HG03565 (cell line): ENCODE data around the gene CFAP410.
"Not testable (repeated sequence)": the region's sequence is repeated elsewhere in the genome, so short reads cannot be mapped to it uniquely, and the experiment has no call there.

Experiments
- ATAC-seq: cut with Tn5 transposase; IDR thresholded peaks from one replicate; pipeline ENCODE4 v1.9.1; 2021; ENCODE audit warnings: mild to moderate bottlenecking, moderate library complexity; ENCODE audit not compliant: unreplicated experiment

The CFAP410 gene

DNA sequence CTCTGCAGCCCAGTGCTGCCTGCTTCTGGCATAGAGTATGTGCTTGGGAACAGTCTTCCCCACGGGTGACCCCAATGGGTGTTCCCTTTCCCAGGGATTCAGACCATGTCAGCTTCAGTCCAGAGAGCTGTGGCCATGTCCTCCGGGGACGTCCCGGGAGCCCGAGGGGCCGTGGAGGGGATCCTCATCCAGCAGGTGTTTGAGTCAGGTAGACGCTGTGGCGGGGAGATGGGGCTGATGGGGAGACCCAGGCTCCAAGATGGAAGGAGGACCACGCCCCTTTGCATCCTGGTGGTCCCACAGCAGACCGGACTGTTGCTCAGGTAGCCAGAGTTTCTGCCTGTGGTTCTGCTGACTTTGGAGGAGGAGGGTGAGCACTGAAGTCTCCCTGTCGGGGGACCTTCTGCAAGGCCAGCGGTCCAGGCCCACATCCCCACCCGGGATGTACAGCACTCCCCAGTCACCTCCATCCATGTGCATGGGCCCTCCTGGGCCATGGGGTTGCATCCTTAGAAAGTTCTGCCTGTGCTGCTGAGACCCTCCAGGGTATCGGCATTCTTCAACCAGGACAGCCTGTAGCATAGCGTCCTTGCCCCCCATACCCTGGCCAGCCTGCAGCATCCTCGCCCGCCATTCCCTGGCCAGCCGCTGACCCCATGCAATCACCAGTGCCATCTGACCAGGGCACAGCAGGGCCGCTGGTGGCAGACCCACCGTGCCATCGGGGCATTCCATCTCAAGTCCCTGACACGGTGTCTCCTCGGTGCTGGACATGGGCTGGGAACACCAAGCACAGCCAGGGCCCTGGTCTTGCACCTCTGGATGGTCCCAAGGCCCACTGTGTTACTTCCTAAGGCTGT lies 50.7 kb downstream of the CFAP410 start:
- ATAC-seq: no peak

DNA sequence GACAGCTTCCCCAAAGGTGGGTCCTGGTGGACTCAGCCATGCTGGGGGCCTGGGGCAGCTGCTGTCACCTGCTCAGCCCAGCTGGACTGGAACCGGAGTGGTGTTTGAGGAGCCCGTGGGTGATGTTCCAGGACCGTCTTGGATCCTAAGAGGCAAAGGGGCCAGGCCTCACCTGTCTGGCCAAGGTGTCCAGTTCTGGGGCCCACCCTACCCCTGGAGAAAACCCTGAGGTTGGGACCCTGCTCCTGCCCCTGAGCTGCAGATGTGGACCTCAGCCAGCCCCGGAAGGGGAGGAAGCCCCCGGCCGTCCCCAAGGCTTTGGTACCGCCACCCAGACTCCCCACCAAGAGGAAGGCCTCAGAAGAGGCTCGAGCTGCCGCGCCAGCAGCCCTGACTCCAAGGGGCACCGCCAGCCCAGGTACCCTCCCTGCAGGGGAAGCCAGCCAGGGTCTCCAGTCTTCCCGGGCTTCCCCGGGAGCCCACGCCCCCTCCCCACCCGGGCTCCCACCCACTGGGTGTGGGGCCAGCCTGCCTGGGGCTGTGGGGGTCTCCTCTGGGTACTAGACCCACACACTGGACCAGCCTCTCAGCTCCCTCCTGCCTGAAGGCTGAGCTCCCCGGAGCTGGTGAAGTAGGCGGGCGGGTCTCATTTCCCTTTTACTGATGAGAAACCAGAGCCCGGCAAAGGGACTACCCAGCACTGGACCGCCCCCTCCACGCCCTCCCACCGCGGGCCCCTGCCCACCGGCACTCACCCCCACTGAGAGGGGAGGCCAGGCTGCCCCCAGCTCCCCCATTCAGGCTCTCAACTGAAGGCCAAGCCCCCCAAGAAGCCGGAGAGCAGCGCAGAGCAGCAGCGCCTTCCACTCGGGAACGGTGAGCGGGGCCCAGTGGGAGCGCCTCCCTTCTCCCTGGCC lies 52.2 kb downstream of the CFAP410 start:
- no peak for ATAC-seq

GRCh38 chr21:44286086-44286715 lies 53.0 kb downstream of the CFAP410 start:
- ATAC-seq: no peak

- ATAC-seq: no peak
These were observed 53.8 kb downstream of the CFAP410 start, which contains the start of gene AIRE for GRCh38 chr21:44285138-44285992. Gene AIRE (plus strand): TSS chr21:44285876. CDS start chr21:44286007, 131 bp downstream.

GRCh38 chr21:44283948-44284347 lies 55.2 kb downstream of the CFAP410 start:
- ATAC-seq: no peak

DNA sequence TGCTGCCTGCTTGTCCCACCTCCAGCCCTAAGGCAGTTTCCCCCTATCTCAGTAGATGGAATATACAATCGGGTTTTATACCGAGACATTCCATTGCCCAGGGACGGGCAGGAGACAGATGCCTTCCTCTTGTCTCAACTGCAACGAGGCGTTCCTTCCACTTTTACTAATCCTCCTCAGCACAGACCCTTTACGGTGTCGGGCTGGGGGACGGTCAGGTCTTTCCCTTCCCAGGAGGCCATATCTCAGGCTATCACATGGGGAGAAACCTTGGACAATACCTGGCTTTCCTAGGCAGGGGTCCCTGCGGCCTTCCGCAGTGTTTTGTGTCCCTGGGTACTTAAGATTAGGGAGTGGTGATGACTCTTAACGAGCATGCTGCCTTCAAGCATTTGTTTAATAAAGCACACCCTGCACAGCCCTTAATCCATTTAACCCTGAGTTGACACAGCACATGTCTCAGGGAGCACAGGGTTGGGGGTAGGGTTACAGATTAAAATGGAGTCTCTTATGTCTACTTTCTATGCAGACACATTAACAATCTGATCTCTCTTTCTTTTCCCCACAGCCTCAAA lies 55.9 kb downstream of the CFAP410 start:
- ATAC-seq: not testable (repeated sequence)

DNA sequence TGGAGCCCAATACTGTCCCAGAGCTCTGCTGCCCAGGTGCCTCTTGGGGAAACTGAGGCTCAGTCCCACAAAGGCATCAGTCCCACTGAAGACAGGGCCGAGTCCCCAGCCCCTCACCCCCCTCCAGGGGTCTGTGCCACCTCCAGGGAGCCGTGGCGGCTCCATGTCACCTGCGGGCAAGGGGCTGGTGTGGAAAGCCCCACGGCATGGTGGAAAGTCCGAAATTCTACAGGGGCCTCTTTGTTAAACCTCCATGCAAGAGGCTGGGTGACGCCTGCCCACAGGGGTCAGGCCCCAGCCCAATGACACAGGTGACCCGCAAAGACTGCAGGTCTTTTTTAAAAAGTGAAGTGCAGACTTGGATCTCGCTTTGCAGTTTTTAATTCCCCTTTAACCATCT lies 56.8 kb downstream of the CFAP410 start:
- ATAC-seq: no peak

GRCh38 chr21:44281801-44282200 lies 57.4 kb downstream of the CFAP410 start:
- ATAC-seq: no peak

DNA sequence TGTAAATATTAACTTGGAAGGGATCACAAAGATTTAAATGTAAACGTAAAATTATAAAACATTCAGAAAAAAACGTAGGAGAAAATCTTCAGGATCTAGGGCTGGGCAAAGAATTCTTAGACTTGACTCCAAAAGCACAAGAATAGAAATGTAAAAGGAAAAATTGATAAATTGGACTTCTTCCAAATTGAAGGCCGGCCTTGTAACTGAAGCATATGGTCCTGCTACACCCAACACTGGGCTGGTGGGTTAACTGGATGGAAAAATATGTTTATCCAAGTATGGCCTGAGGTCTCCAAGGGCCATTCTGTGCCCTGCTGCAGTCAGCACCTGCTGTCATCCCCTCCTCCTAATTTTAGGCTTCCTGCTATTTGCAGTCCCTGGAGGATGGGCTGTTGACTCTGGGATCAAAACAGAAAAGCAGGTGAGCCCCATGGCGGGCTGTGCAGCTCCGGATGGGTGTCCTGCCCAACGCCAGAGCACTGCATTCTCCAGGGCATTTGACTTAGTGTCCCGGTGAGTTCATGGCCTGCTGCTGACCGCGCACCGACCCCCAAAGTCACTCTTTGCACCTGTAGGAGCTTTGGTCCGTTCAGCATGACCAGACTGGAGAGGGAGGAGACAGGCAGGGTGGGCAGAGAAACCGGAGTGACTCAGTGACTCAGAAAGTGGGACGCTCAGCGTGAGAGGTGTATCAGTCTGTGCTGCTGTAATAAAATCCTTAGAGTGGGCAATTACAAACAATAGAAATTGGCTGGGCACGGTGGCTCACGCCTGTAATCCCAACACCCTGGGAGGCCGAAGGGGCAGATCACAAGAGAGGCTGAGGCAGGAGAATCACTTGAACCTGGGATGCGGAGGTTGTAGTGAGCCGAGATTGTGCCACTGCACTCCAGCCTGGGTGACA lies 59.6 kb downstream of the CFAP410 start:
- no peak for ATAC-seq
